ENCODE data around the gene NRXN3. TPM values are rescaled to one million over a fixed set of nuclear protein-coding genes. Genes with fewer than 3 reads are reported as not detected.

The NRXN3 gene
- total and polyA plus RNA-seq, 8 donors: 0.29 to 41.1 (median 9.1) TPM

DNA sequence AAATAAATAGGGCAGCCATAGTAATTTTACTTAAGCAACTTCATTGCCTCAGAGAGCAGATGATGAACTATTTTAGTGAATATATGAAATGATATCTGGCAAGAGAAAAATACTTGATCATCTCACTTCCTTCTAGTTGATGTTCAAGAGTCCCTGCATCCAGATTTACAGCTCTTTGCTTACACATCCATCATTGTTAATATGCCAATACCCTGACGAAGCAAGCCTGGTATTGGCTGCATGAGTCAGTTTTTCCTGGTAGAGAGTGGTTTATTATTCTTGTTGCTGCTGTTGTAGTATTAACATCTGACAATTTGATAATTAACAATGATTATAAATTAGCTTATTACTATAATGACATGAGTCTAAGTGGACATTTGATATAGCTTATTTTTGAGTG is 681.9 kb downstream of the NRXN3 start:
- H3K27ac ChIP-seq: no peak overlapping the region
- intact Hi-C loops (cut with DNase I; ENCODE audit: low total_unique reads): no loop called here
- no peak for TF ChIP-seq POLR2A (IDR thresholded peaks at IDR 0.05)
- TF ChIP-seq CTCF (IDR thresholded peaks at IDR 0.05): no peak
- TF ChIP-seq POLR2AphosphoS5 (IDR thresholded peaks at IDR 0.05): no peak
- H3K4me1 ChIP-seq: no peaks in the 10 kb centered on the region
- no peaks in the 10 kb centered on the region for H3K36me3 ChIP-seq
- no peaks in the 10 kb centered on the region for H3K9me3 ChIP-seq
- no peak overlapping the region for H3K4me3 ChIP-seq
- DNase-seq: no peak
- H3K27me3 ChIP-seq: no peaks in the 10 kb centered on the region
- 48 to 78% (median 64%) methylated on average over 1 of the region's 1 CpG for WGBS, 5 donors

DNA sequence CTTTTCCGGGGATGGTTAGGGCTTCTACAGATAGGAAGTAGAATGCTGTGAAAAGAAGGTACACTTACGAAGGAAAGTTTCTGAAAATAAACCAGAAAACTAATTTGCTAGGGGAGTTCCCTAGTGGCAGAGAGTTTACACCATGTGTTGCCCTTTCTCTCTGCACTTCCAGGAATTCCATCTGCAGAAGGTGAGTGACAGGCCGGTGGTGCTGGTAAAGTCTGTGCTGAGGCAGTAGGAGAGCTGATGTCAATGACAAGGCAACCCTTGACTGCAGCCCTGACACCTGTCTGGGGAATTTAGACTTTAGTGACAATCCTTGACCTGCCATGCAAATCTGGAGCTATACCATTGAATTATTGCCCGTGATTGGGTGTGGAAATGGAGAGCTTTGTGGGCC is 687.8 kb downstream of the NRXN3 start:
- Histone ChIP-seq H3K9me3 (no peaks in the 10 kb centered on the region), H3K27ac (no peak overlapping the region), H3K4me1 (no peaks in the 10 kb centered on the region), H3K4me3 (no peak overlapping the region), H3K27me3 (no peaks in the 10 kb centered on the region), H3K36me3 (no peaks in the 10 kb centered on the region)
- TF ChIP-seq EP300 (IDR thresholded peaks at IDR 0.05) (no peak), POLR2AphosphoS5 (IDR thresholded peaks at IDR 0.05) (no peak), POLR2A (IDR thresholded peaks at IDR 0.05) (no peak), CTCF (IDR thresholded peaks at IDR 0.05) (no peak)
- 54 to 72% (median 65%) methylated on average over 4 of the region's 4 CpGs for WGBS, 5 donors
- DNase-seq: no peak
- intact Hi-C loops (cut with DNase I; ENCODE audit: low total_unique reads): no loop called here

DNA sequence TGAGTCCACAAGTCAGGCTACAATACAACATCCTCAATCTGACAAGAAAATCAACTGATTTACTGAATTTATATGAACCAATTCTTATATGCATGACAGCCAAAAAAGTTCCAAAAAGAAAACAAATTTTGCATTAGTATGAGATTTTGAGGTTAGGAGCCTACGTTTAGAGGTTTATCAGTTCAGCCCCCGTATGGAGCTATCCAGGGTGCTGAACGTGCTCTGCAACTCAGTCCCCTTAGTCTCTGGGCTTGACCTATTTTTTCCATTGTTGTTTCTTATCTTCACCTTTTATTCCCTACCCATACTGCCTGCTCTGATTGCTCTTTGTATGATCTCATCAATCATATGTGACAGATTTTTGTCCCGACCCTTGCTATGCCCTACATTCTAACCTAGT is 693.0 kb downstream of the NRXN3 start:
- intact Hi-C loops (cut with DNase I; ENCODE audit: low total_unique reads): no loop called here
- TF ChIP-seq CTCF (IDR thresholded peaks at IDR 0.05): no peak
- no peak for TF ChIP-seq POLR2AphosphoS5 (IDR thresholded peaks at IDR 0.05)
- TF ChIP-seq EP300 (IDR thresholded peaks at IDR 0.05): no peak
- TF ChIP-seq POLR2A (IDR thresholded peaks at IDR 0.05): no peak
- no peaks in the 10 kb centered on the region for H3K9me3 ChIP-seq
- WGBS, 5 donors: 1 to 5% (median 2%) methylated on average over 4 of the region's 4 CpGs
- peak in 1 of 2 donors; percentile 65 for DNase-seq
- H3K4me3 ChIP-seq: no peak overlapping the region
- H3K27ac ChIP-seq: no peak overlapping the region
- no peaks in the 10 kb centered on the region for H3K4me1 ChIP-seq
- no peaks in the 10 kb centered on the region for H3K36me3 ChIP-seq
- no peaks in the 10 kb centered on the region for H3K27me3 ChIP-seq

GRCh38 chr14:78872837-78873236 is 702.7 kb downstream of the NRXN3 start:
- no peak for DNase-seq
- Histone ChIP-seq H3K27me3 (no peaks in the 10 kb centered on the region), H3K27ac (no peak overlapping the region), H3K9me3 (no peaks in the 10 kb centered on the region), H3K36me3 (no peaks in the 10 kb centered on the region), H3K4me1 (no peaks in the 10 kb centered on the region), H3K4me3 (no peak overlapping the region)
- 83 to 100% (median 93%) methylated on average over 1 of the region's 1 CpG for WGBS, 5 donors
- intact Hi-C loops (cut with DNase I; ENCODE audit: low total_unique reads): no loop called here
- no peak for TF ChIP-seq CTCF (IDR thresholded peaks at IDR 0.05)
- no peak for TF ChIP-seq POLR2A (IDR thresholded peaks at IDR 0.05)
- no peak for TF ChIP-seq EP300 (IDR thresholded peaks at IDR 0.05)
- TF ChIP-seq POLR2AphosphoS5 (IDR thresholded peaks at IDR 0.05): no peak

Measured in stomach (tissue), 9 donors.